ENCODE results near the gene RAB40C.

Gene RAB40C

GRCh38 chr16:628321-629061, 38.6 kb downstream of the RAB40C start:
- Histone ChIP-seq H3K36me3 (ENCODE audit: control insufficient read depth, insufficient read depth, low read length) (peaks cover 10% of the 10 kb centered on the region), H3K4me3 (ENCODE audit: low read depth, low read length) (no peak overlapping the region), H3K4me1 (ENCODE audit: control insufficient read depth, insufficient read depth, low read length) (peaks cover 4% of the 10 kb centered on the region), H3K9me3 (ENCODE audit: control insufficient read depth, insufficient read depth, low read length) (no peaks in the 10 kb centered on the region), H3K9ac (ENCODE audit: low read depth, low read length) (no peak overlapping the region), H3K27me3 (ENCODE audit: control insufficient read depth, insufficient read depth, low read length) (no peaks in the 10 kb centered on the region)

GRCh38 chr16:629185-629832, 39.4 kb downstream of the RAB40C start:
- Histone ChIP-seq H3K9ac (ENCODE audit: low read depth, low read length) (no peak overlapping the region), H3K4me1 (ENCODE audit: control insufficient read depth, insufficient read depth, low read length) (peaks cover 4% of the 10 kb centered on the region), H3K9me3 (ENCODE audit: control insufficient read depth, insufficient read depth, low read length) (no peaks in the 10 kb centered on the region), H3K36me3 (ENCODE audit: control insufficient read depth, insufficient read depth, low read length) (peaks cover 17% of the 10 kb centered on the region), H3K27me3 (ENCODE audit: control insufficient read depth, insufficient read depth, low read length) (no peaks in the 10 kb centered on the region), H3K4me3 (ENCODE audit: low read depth, low read length) (no peak overlapping the region)

GRCh38 chr16:629833-630248, 40.0 kb downstream of the RAB40C start:
- peaks cover 20% of the 10 kb centered on the region for H3K36me3 ChIP-seq (ENCODE audit: control insufficient read depth, insufficient read depth, low read length)
- H3K27me3 ChIP-seq (ENCODE audit: control insufficient read depth, insufficient read depth, low read length): no peaks in the 10 kb centered on the region
- H3K4me3 ChIP-seq (ENCODE audit: low read depth, low read length): no peak overlapping the region
- peak overlapping the region; percentile 47 for H3K9ac ChIP-seq (ENCODE audit: low read depth, low read length)
- H3K9me3 ChIP-seq (ENCODE audit: control insufficient read depth, insufficient read depth, low read length): no peaks in the 10 kb centered on the region
- H3K4me1 ChIP-seq (ENCODE audit: control insufficient read depth, insufficient read depth, low read length): peaks cover 4% of the 10 kb centered on the region

GRCh38 chr16:630249-630814, 40.5 kb downstream of the RAB40C start:
- H3K4me3 ChIP-seq (ENCODE audit: low read depth, low read length): no peak overlapping the region
- H3K36me3 ChIP-seq (ENCODE audit: control insufficient read depth, insufficient read depth, low read length): peaks cover 20% of the 10 kb centered on the region
- no peaks in the 10 kb centered on the region for H3K9me3 ChIP-seq (ENCODE audit: control insufficient read depth, insufficient read depth, low read length)
- H3K9ac ChIP-seq (ENCODE audit: low read depth, low read length): peak overlapping the region; percentile 47
- H3K4me1 ChIP-seq (ENCODE audit: control insufficient read depth, insufficient read depth, low read length): peaks cover 4% of the 10 kb centered on the region
- H3K27me3 ChIP-seq (ENCODE audit: control insufficient read depth, insufficient read depth, low read length): no peaks in the 10 kb centered on the region

GRCh38 chr16:630815-631405, 41.0 kb downstream of the RAB40C start, which contains the start of gene WFIKKN1:
Gene WFIKKN1 (plus strand): TSS chr16:630985. CDS start chr16:631254, 269 bp downstream.
- H3K36me3 ChIP-seq (ENCODE audit: control insufficient read depth, insufficient read depth, low read length): peaks cover 18% of the 10 kb centered on the region
- no peaks in the 10 kb centered on the region for H3K9me3 ChIP-seq (ENCODE audit: control insufficient read depth, insufficient read depth, low read length)
- no peaks in the 10 kb centered on the region for H3K27me3 ChIP-seq (ENCODE audit: control insufficient read depth, insufficient read depth, low read length)
- H3K4me1 ChIP-seq (ENCODE audit: control insufficient read depth, insufficient read depth, low read length): peaks cover 4% of the 10 kb centered on the region
- H3K9ac ChIP-seq (ENCODE audit: low read depth, low read length): peak within 1 kb of the TSS; percentile 47
- peak within 1 kb of the TSS; percentile 32 for H3K4me3 ChIP-seq (ENCODE audit: low read depth, low read length)

GRCh38 chr16:631808-632358, 42.0 kb downstream of the RAB40C start:
- Histone ChIP-seq H3K4me3 (ENCODE audit: low read depth, low read length) (no peak overlapping the region), H3K9ac (ENCODE audit: low read depth, low read length) (no peak overlapping the region), H3K27me3 (ENCODE audit: control insufficient read depth, insufficient read depth, low read length) (no peaks in the 10 kb centered on the region), H3K9me3 (ENCODE audit: control insufficient read depth, insufficient read depth, low read length) (no peaks in the 10 kb centered on the region), H3K4me1 (ENCODE audit: control insufficient read depth, insufficient read depth, low read length) (peaks cover 4% of the 10 kb centered on the region), H3K36me3 (ENCODE audit: control insufficient read depth, insufficient read depth, low read length) (peaks cover 15% of the 10 kb centered on the region)

- Histone ChIP-seq H3K9ac (ENCODE audit: low read depth, low read length) (no peak overlapping the region), H3K9me3 (ENCODE audit: control insufficient read depth, insufficient read depth, low read length) (no peaks in the 10 kb centered on the region), H3K27me3 (ENCODE audit: control insufficient read depth, insufficient read depth, low read length) (no peaks in the 10 kb centered on the region), H3K4me1 (ENCODE audit: control insufficient read depth, insufficient read depth, low read length) (peaks cover 7% of the 10 kb centered on the region), H3K4me3 (ENCODE audit: low read depth, low read length) (no peak overlapping the region), H3K36me3 (ENCODE audit: control insufficient read depth, insufficient read depth, low read length) (peaks cover 15% of the 10 kb centered on the region)
Observed at GRCh38 chr16:632486-633335, 42.8 kb downstream of the RAB40C start.

GRCh38 chr16:633336-634050, 43.6 kb downstream of the RAB40C start:
- Histone ChIP-seq H3K4me1 (ENCODE audit: control insufficient read depth, insufficient read depth, low read length) (peaks cover 7% of the 10 kb centered on the region), H3K36me3 (ENCODE audit: control insufficient read depth, insufficient read depth, low read length) (peaks cover 12% of the 10 kb centered on the region), H3K9me3 (ENCODE audit: control insufficient read depth, insufficient read depth, low read length) (no peaks in the 10 kb centered on the region), H3K9ac (ENCODE audit: low read depth, low read length) (no peak overlapping the region), H3K27me3 (ENCODE audit: control insufficient read depth, insufficient read depth, low read length) (no peaks in the 10 kb centered on the region), H3K4me3 (ENCODE audit: low read depth, low read length) (no peak overlapping the region)

GRCh38 chr16:634051-634670, 44.3 kb downstream of the RAB40C start:
- H3K36me3 ChIP-seq (ENCODE audit: control insufficient read depth, insufficient read depth, low read length): peaks cover 12% of the 10 kb centered on the region
- H3K4me3 ChIP-seq (ENCODE audit: low read depth, low read length): no peak overlapping the region
- no peaks in the 10 kb centered on the region for H3K27me3 ChIP-seq (ENCODE audit: control insufficient read depth, insufficient read depth, low read length)
- no peaks in the 10 kb centered on the region for H3K9me3 ChIP-seq (ENCODE audit: control insufficient read depth, insufficient read depth, low read length)
- H3K4me1 ChIP-seq (ENCODE audit: control insufficient read depth, insufficient read depth, low read length): peaks cover 9% of the 10 kb centered on the region
- no peak overlapping the region for H3K9ac ChIP-seq (ENCODE audit: low read depth, low read length)

GRCh38 chr16:634996-635395, 45.1 kb downstream of the RAB40C start:
- Histone ChIP-seq H3K4me3 (ENCODE audit: low read depth, low read length) (no peak overlapping the region), H3K27me3 (ENCODE audit: control insufficient read depth, insufficient read depth, low read length) (no peaks in the 10 kb centered on the region), H3K9me3 (ENCODE audit: control insufficient read depth, insufficient read depth, low read length) (no peaks in the 10 kb centered on the region), H3K4me1 (ENCODE audit: control insufficient read depth, insufficient read depth, low read length) (peaks cover 7% of the 10 kb centered on the region), H3K9ac (ENCODE audit: low read depth, low read length) (no peak overlapping the region), H3K36me3 (ENCODE audit: control insufficient read depth, insufficient read depth, low read length) (peaks cover 12% of the 10 kb centered on the region)

Data from iPS-15b (cell line).